C4-2B (cell line): ENCODE results near the gene HAPLN1.
"Not testable (repeated sequence)": the region's sequence is repeated elsewhere in the genome, so short reads cannot be mapped to it uniquely, and the experiment has no call there.

Experiments used
- H3K27ac ChIP-seq: fragments of 450-650 bp; 2 replicates; pipeline ENCODE4 v1.5.1; 2017
- CTCF ChIP-seq: fragments of 450-650 bp; conservative IDR thresholded peaks from 2 replicates; pipeline ENCODE4 v1.5.1; 2017; ENCODE audit warnings: mild to moderate bottlenecking
- ZFX ChIP-seq: fragments of 450-650 bp; IDR thresholded peaks from 2 replicates; pipeline ENCODE4 v1.6.1; 2017

HAPLN1 gene

GRCh38 chr5:83745816-83746215, 25.2 kb upstream of the HAPLN1 start:
- TF ChIP-seq CTCF: no peak
- TF ChIP-seq ZFX: no peak

GRCh38 chr5:83744821-83745220, 24.2 kb upstream of the HAPLN1 start:
- no peak for TF ChIP-seq CTCF
- no peak for TF ChIP-seq ZFX
- no peak overlapping the region for H3K27ac ChIP-seq

More at GRCh38 chr5:83745816-83746215, 25.2 kb upstream of the HAPLN1 start:
- no peak overlapping the region for H3K27ac ChIP-seq

GRCh38 chr5:83742089-83742488, 21.4 kb upstream of the HAPLN1 start:
- H3K27ac ChIP-seq: no peak overlapping the region
- TF ChIP-seq ZFX (no peak), CTCF (no peak)

- H3K27ac ChIP-seq: no peak overlapping the region
- TF ChIP-seq ZFX (no peak), CTCF (no peak)
Measured at GRCh38 chr5:83741571-83741970, 20.9 kb upstream of the HAPLN1 start.

- TF ChIP-seq ZFX: no peak
- no peak for TF ChIP-seq CTCF
- H3K27ac ChIP-seq: no peak overlapping the region
Measured at GRCh38 chr5:83740741-83741140, 20.1 kb upstream of the HAPLN1 start.

- not testable (repeated sequence) for H3K27ac ChIP-seq
Measured at GRCh38 chr5:83736169-83736568, 15.5 kb upstream of the HAPLN1 start.

- not testable (repeated sequence) for H3K27ac ChIP-seq
Measured at GRCh38 chr5:83735058-83735457, 14.4 kb upstream of the HAPLN1 start.

- TF ChIP-seq CTCF: no peak
- no peak for TF ChIP-seq ZFX
- no peak overlapping the region for H3K27ac ChIP-seq
Measured at GRCh38 chr5:83731638-83732037, 11.0 kb upstream of the HAPLN1 start.

- no peak for TF ChIP-seq CTCF
- no peak overlapping the region for H3K27ac ChIP-seq
Measured at GRCh38 chr5:83729362-83729761, 8.7 kb upstream of the HAPLN1 start.
